K562 (cell line): Measurements from ENCODE around the gene UGT3A1. TPM values are rescaled to one million over a fixed set of nuclear protein-coding genes. Genes with fewer than 3 reads are reported as not detected.

Experiments
- ATAC-seq: fragments of 200-7000 bp; cut with Tn5 transposase; 3 replicates; pipeline ENCODE4 v1.9.1; 2020; ENCODE audit warnings: moderate library complexity
- BruUV-seq: library from RNA; stranded (reverse); fragments of 400-500 nt; replicated peaks from 2 replicates; lab custom pipeline; 2021; lab: Mats Ljungman, UMichigan
- CTCF ChIA-PET: fragments of 300-600 bp; formaldehyde crosslinking; extraction: SDS; loops from one replicate; lab custom pipeline; 2021; ENCODE audit warnings: low intra/inter-chr PET ratio; lab: Yijun Ruan, JAX
- POLR2A ChIA-PET: fragments of 300-600, 350-650 bp; sonication (Branson Sonifier 250); formaldehyde crosslinking; extraction: SDS; loops from one replicate; lab custom pipeline; 2021; ENCODE audit warnings: antibody characterized with exemption, inconsistent platforms; lab: Yijun Ruan, JAX
- DNase-seq, 4 experiments: peaks; one replicate each; pipeline versions ENCODE4 v3.0.0 to v3.0.0-alpha.2; 2011 to 2018; ENCODE audit warnings: low spot score in 3 of 4, mixed read lengths in 3 of 4; ENCODE audit errors: extremely low read depth in 1 of 4
- FAIRE-seq: peaks from 2 replicates; lab custom pipeline; 2011; peaks lifted over from hg19 to GRCh38; lab: Jason Lieb, UNC
- H2AFZ ChIP-seq: 2 replicates; pipeline ENCODE4 v1.6.0; 2011; ENCODE audit warnings: low read depth, low read length, control low read depth, inconsistent platforms
- H3K27ac ChIP-seq: fragments of 200-600 bp; 3 replicates; pipeline ENCODE4 v1.8.0; 2011; ENCODE audit warnings: low read depth, mild to moderate bottlenecking, control low read depth, inconsistent platforms, low read length, moderate library complexity, mixed read lengths; ENCODE audit errors: extremely low read depth
- H3K27me3 ChIP-seq, 2 experiments: fragments of 300-600 bp in 1 of 2; 2 replicates in 1 of 2; 3 replicates in 1 of 2; pipeline versions ENCODE4 v1.6.0 to v1.8.0; 2011; ENCODE audit warnings: inconsistent platforms in 2 of 2, low read length in 2 of 2, mild to moderate bottlenecking in 1 of 2, mixed read lengths in 1 of 2, moderate library complexity in 1 of 2; ENCODE audit not compliant: control insufficient read depth in 2 of 2, insufficient read depth in 2 of 2
- H3K36me3 ChIP-seq: fragments of 300-600 bp; 3 replicates; pipeline ENCODE4 v1.8.0; 2011; ENCODE audit warnings: mild to moderate bottlenecking, low read length, inconsistent platforms; ENCODE audit not compliant: control insufficient read depth, insufficient read depth
- H3K4me1 ChIP-seq, 2 experiments: fragments of 200-600 bp in 1 of 2; replicated peaks in 1 of 2; 2 replicates in 1 of 2; 3 replicates in 1 of 2; pipeline versions ENCODE4 v1.5.1 to v1.8.0; 2011; ENCODE audit warnings: inconsistent platforms in 2 of 2, low read length in 2 of 2, mild to moderate bottlenecking in 1 of 2, mixed read lengths in 1 of 2, moderate library complexity in 1 of 2; ENCODE audit not compliant: control insufficient read depth in 2 of 2, insufficient read depth in 2 of 2
- H3K4me2 ChIP-seq: 2 replicates; pipeline ENCODE4 v1.6.1; 2011; ENCODE audit warnings: low read length, control low read depth, inconsistent platforms, mixed read lengths; ENCODE audit not compliant: insufficient read depth
- H3K4me3 ChIP-seq: fragments of 200-600 bp; sonication (generic), shearing (Covaris generic); 2 replicates; pipeline ENCODE4 v1.5.1; 2016; ENCODE audit warnings: control low read depth, inconsistent platforms
- H3K79me2 ChIP-seq: fragments of 200-600 bp; 3 replicates; pipeline ENCODE4 v1.8.0; 2011; ENCODE audit warnings: low read length, inconsistent platforms; ENCODE audit not compliant: control insufficient read depth, insufficient read depth
- H3K9ac ChIP-seq, 2 experiments: 2 replicates each; pipeline versions ENCODE4 v1.6.0 to v1.6.1; 2011; ENCODE audit warnings: low read depth in 2 of 2, low read length in 2 of 2, control low read depth in 1 of 2, inconsistent platforms in 1 of 2, mild to moderate bottlenecking in 1 of 2, mixed read lengths in 1 of 2; ENCODE audit not compliant: insufficient read depth in 1 of 2
- H3K9me1 ChIP-seq: one replicate; pipeline ENCODE4 v1.6.0; 2011; ENCODE audit warnings: inconsistent platforms, mild to moderate bottlenecking, low read length, moderate library complexity; ENCODE audit not compliant: control insufficient read depth, insufficient read depth
- H3K9me3 ChIP-seq: replicated peaks from 2 replicates; pipeline ENCODE4 v1.5.1; 2011; ENCODE audit warnings: low read depth, low read length, inconsistent platforms; ENCODE audit not compliant: control insufficient read depth, insufficient read depth
- H4K20me1 ChIP-seq: replicated peaks from 2 replicates; pipeline ENCODE4 v1.6.1; 2011; ENCODE audit warnings: low read length, inconsistent platforms, mixed read lengths; ENCODE audit not compliant: control insufficient read depth, insufficient read depth
- DACH1 ChIP-seq: fragments of 450-650 bp; IDR thresholded peaks from 2 replicates; pipeline ENCODE4 v1.6.1; 2018; ENCODE audit not compliant: partially characterized antibody
- MAFG ChIP-seq: fragments of 450-650 bp; conservative IDR thresholded peaks from 2 replicates; pipeline ENCODE4 v1.6.1; 2016; ENCODE audit warnings: missing genetic modification characterization, missing compliant biosample characterization
- RBM17 ChIP-seq: fragments of 200-400 bp; formaldehyde crosslinking; IDR thresholded peaks from 2 replicates; pipeline ENCODE4 v1.6.1; 2017; ENCODE audit warnings: low read depth, mild to moderate bottlenecking, low read length, borderline replicate concordance
- RFX7 ChIP-seq: fragments of 250-450 bp; sonication (Bioruptor Pico); IDR thresholded peaks from 2 replicates; pipeline ENCODE4 v1.5.1; 2021; ENCODE audit warnings: mild to moderate bottlenecking
- SIRT6 ChIP-seq: IDR thresholded peaks from one replicate; pipeline ENCODE4 v1.6.1; 2012; ENCODE audit warnings: low read depth, mild to moderate bottlenecking, control low read depth, inconsistent platforms, low read length, moderate library complexity
- SP1 ChIP-seq: sonication (generic); formaldehyde crosslinking; IDR thresholded peaks from 2 replicates; pipeline ENCODE4 v1.8.1; 2022; ENCODE audit warnings: mild to moderate bottlenecking, missing genetic modification reagents
- TEAD2 ChIP-seq: fragments of 450-650 bp; IDR thresholded peaks from 2 replicates; pipeline ENCODE4 v1.6.1; 2016; ENCODE audit warnings: missing genetic modification characterization, control low read depth, missing compliant biosample characterization
- ZNF165 ChIP-seq: fragments of 250-450 bp; sonication (Bioruptor Pico); IDR thresholded peaks from 2 replicates; pipeline ENCODE4 v1.4.0; 2020; ENCODE audit warnings: borderline replicate concordance
- ZNF41 ChIP-seq: fragments of 250-450 bp; sonication (Bioruptor Pico); conservative IDR thresholded peaks from 2 replicates; pipeline ENCODE4 v1.4.0; 2020; ENCODE audit warnings: mild to moderate bottlenecking
- WGBS: fragments of 100-300 bp; shearing (Covaris generic); methylation state at CpG from one replicate; pipeline ENCODE4 v1.1.6; 2016; ENCODE audit warnings: low coverage, mixed read lengths; ENCODE audit not compliant: insufficient coverage; ENCODE audit errors: missing lambda C conversion rate; 5-methylcytosine and 5-hydroxymethylcytosine counted together
- in situ Hi-C: fragments of 300-500 bp; cut with MboI; formaldehyde crosslinking; loops from 4 replicates; pipeline ENCODE4 v1.15.0; 2018; ENCODE audit warnings: inconsistent platforms, mixed read lengths
- intact Hi-C: fragments of 100-400 bp; cut with micrococcal nuclease; formaldehyde crosslinking; loops from 2 replicates; pipeline ENCODE4 v1.14.2; 2022
- polyA plus RNA-seq, 8 experiments: library from polyadenylated mRNA; depleted of rRNA in 4 of 8; stranded (reverse) in 5 of 8; unstranded in 3 of 8; fragments of >200 nt; fragmentation: Nextera tagmentation in 2 of 8; fragmentation: Illumina TruSeq in 1 of 8; extraction: Ambion mirVana in 2 of 8; extraction: Trizol in 1 of 8; gene quantifications; 2 replicates each; pipeline versions ENCODE4 v1.2.1 to v1.2.3, GENCODE V29; 2011 to 2014; ENCODE audit warnings: inconsistent platforms in 1 of 8, missing spikeins in 1 of 8
- total RNA-seq, 7 experiments: library from RNA; depleted of rRNA in 6 of 7; stranded (reverse); fragments of >200 nt in 6 of 7; fragmentation: Illumina TruSeq in 2 of 7; extraction: Trizol in 2 of 7; gene quantifications; 2 replicates each; pipeline versions ENCODE4 v1.2.1 to v1.2.3, GENCODE V29; 2011 to 2021; ENCODE audit warnings: low replicate concordance in 1 of 7
- TF ChIP-seq, protein P1 (sequence below): sonication (generic); formaldehyde crosslinking; IDR thresholded peaks from 2 replicates; pipeline ENCODE4 v1.8.0; 2023; ENCODE audit warnings: mild to moderate bottlenecking, missing genetic modification reagents

UGT3A1 gene
- total and polyA plus RNA-seq, 9 of the 15 experiments (the other 6 are each of a cell fraction or from before 2014, with no cell fraction given): not detected

- TF ChIP-seq TEAD2 (tag) (no peak), RFX7 (CRISPR knock-in tag) (no peak), ZNF41 (CRISPR knock-in tag) (no peak), MAFG (tag) (no peak), RBM17 (no peak), DACH1 (no peak), ZNF165 (CRISPR knock-in tag) (no peak), SIRT6 (no peak), SP1 (no peak)
- TF ChIP-seq, protein P1, sequence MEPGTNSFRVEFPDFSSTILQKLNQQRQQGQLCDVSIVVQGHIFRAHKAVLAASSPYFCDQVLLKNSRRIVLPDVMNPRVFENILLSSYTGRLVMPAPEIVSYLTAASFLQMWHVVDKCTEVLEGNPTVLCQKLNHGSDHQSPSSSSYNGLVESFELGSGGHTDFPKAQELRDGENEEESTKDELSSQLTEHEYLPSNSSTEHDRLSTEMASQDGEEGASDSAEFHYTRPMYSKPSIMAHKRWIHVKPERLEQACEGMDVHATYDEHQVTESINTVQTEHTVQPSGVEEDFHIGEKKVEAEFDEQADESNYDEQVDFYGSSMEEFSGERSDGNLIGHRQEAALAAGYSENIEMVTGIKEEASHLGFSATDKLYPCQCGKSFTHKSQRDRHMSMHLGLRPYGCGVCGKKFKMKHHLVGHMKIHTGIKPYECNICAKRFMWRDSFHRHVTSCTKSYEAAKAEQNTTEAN: no peak
- Histone ChIP-seq H3K27me3 (no peaks in the 10 kb centered on the region), H3K79me2 (no peaks in the 10 kb centered on the region), H3K27ac (no peak overlapping the region), H3K9me1 (no peaks in the 10 kb centered on the region), H3K4me2 (no peak overlapping the region), H2AFZ (no peak overlapping the region), H3K9me3 (no peaks in the 10 kb centered on the region), H3K4me1 (no peaks in the 10 kb centered on the region), H3K4me3 (no peak overlapping the region), H4K20me1 (no peaks in the 10 kb centered on the region), H3K9ac (no peak overlapping the region), H3K36me3 (no peaks in the 10 kb centered on the region)
- CTCF ChIA-PET: no interaction called here
- no TSS peak for BruUV-seq
- DNase-seq (no peak), ATAC-seq (no peak), FAIRE-seq (no peak)
- intact Hi-C loops (no loop called here), in situ Hi-C loops (no loop called here)
- WGBS: 0% methylated on average over 4 of the region's 4 CpGs
- POLR2A ChIA-PET: no interaction called here
Measured at GRCh38 chr5:35919191-35919590, 72.0 kb downstream of the UGT3A1 start.
